Heart right ventricle (tissue), 16 donors: ENCODE measurements around the gene KIAA1614. TPM values are rescaled to one million over a fixed set of nuclear protein-coding genes. Genes with fewer than 3 reads are reported as not detected.

ENCODE experiments used
- ATAC-seq, 8 donors: fragments of 200-7000 bp; cut with Tn5 transposase; one replicate each; pipeline ENCODE4 v1.9.1; 2020; ENCODE audit warnings: mild to moderate bottlenecking in 8 of 8, moderate library complexity in 8 of 8, moderate number of reproducible peaks in 1 of 8
- DNase-seq, 2 donors: peaks; one replicate each; pipeline ENCODE4 v3.0.0-alpha.2; 2020
- H3K27ac ChIP-seq, 10 donors: fragments of 200-600 bp; sonication (generic) in 2 of 10; one replicate each; pipeline versions ENCODE4 v1.5.0 to v1.8.0; 2020 to 2022; ENCODE audit warnings: mild to moderate bottlenecking in 3 of 10
- H3K27me3 ChIP-seq, 7 donors: fragments of 200-600 bp; one replicate each; pipeline ENCODE4 v1.8.0; 2021 to 2022; ENCODE audit warnings: mild to moderate bottlenecking in 2 of 7
- H3K36me3 ChIP-seq, 9 donors: fragments of 200-600 bp; sonication (generic) in 1 of 9; one replicate each; pipeline versions ENCODE4 v1.5.0 to v1.8.0; 2020 to 2022; ENCODE audit warnings: mild to moderate bottlenecking in 2 of 9
- H3K4me1 ChIP-seq, 9 donors: fragments of 200-600 bp; sonication (generic) in 1 of 9; one replicate each; pipeline versions ENCODE4 v1.5.0 to v1.8.0; 2020 to 2022; ENCODE audit warnings: mild to moderate bottlenecking in 4 of 9
- H3K4me3 ChIP-seq, 10 donors: fragments of 200-600 bp; sonication (generic) in 2 of 10; one replicate each; pipeline versions ENCODE4 v1.5.0 to v1.8.0; 2020 to 2022; ENCODE audit warnings: mild to moderate bottlenecking in 7 of 10, moderate library complexity in 2 of 10
- H3K9me3 ChIP-seq, 11 donors: fragments of 200-600 bp in 10 of 11; sonication (generic) in 2 of 11; one replicate each; pipeline versions ENCODE4 v1.5.0 to v1.8.0; 2013 to 2022; ENCODE audit warnings: mild to moderate bottlenecking in 2 of 11, control low read depth in 1 of 11, moderate library complexity in 1 of 11
- WGBS, 2 donors: extraction: QIAGEN DNeasy Blood & Tissue Kit; methylation state at CpG; one replicate each; pipeline ENCODE4 v1.1.7; 2013; ENCODE audit warnings: inconsistent platforms in 1 of 2; 5-methylcytosine and 5-hydroxymethylcytosine counted together
- intact Hi-C, 10 donors: fragments of 100-400 bp; cut with DNase I; formaldehyde crosslinking; loops; one replicate each; pipeline versions ENCODE4 v1.11.1 to v1.14.2; 2022
- polyA plus RNA-seq, 2 donors: library from polyadenylated mRNA; stranded (reverse); fragments of 200-250 nt; gene quantifications; one replicate each; pipeline ENCODE4 v1.2.3, GENCODE V29; 2013
- total RNA-seq, 10 donors: library from RNA; stranded (reverse); fragmentation: NEBNext Ultra II Directional in 3 of 10; extraction: Animal tissue kit (Norgen Biotek cat#: 25700) in 3 of 10; gene quantifications; one replicate each; pipeline versions ENCODE4 v1.2.1 to v1.2.4, GENCODE V29; 2021 to 2023
- TF ChIP-seq, protein P1 (sequence below), 9 donors: fragments of 200-600 bp; sonication (generic) in 2 of 9; IDR thresholded peaks; one replicate each; pipeline versions ENCODE4 v1.5.0 to v1.8.0; 2021 to 2022; ENCODE audit warnings: antibody characterized with exemption in 9 of 9, mild to moderate bottlenecking in 5 of 9, moderate library complexity in 1 of 9
- donor health status: Arrhythmogenic right ventricular cardiomyopathy.
- donor health status: ischemic (EF 13 %, LVEDD 7.1; RV severe dilation, severe dysfunction).
- donor health status: healthy with polysubstance abuse.
- donor health status: DM: no; HTN: yes; CAD: no.
- donor health status: DM: no; HTN: no; CAD: no.
- donor health status: ischemic (EF 25% LVEDD 6.9; RV normal size, moderate dysfunction).
- donor health status: ischemic (EF 25% LVEDD 5.7; RV mildly dilated, moderate dysfunction).
- donor health status: healthy.
- donor health status: DM: yes; HTN: yes; CAD: no.
- donor health status: Ischemic cardiomyopathy.
- donor health status: ischemic (EF 35%, LVEDD 5.7; RV mildly dilated, moderate dysfunction).
- donor health status: nonischemic (EF 11% LVEDD 7.7; RV severe dilation, severe dysfunction).
- donor health status: DM: yes; HTN: yes; CAD: no.
- donor health status: PGD.
- donor health status: ischemic (EF 29% LVEDD 5.4; RV normal size, mild dysfunction).
- donor health status: nonischemic (EF 23%, LVEDD 6.1; RV moderate dilation, normal function).

Gene KIAA1614
- total and polyA plus RNA-seq, 12 donors = 4.7 to 13.6 (median 6.4) TPM

DNA sequence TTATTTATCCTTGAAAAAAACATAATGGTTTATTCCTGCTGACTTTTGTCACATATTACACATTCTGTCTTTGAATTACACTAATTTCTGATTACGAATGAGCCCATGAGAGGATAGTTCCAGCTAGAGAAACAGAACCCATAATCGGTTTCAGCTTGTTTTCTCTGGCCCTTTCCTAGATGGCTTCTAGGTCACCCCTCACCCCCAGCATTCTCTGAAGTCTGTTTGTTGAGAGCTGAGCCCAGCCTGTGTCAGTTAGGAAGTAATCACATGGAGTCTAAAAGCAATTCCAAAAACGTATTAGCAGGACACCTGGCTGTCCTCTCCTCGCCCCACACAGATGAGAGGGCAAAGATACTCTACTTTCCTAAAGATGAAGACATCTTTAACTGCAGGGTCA is 48.9 kb downstream of the KIAA1614 start:
- ATAC-seq = no peak
- H3K9me3 ChIP-seq = no peaks in the 10 kb centered on the region
- DNase-seq = no peak

DNA sequence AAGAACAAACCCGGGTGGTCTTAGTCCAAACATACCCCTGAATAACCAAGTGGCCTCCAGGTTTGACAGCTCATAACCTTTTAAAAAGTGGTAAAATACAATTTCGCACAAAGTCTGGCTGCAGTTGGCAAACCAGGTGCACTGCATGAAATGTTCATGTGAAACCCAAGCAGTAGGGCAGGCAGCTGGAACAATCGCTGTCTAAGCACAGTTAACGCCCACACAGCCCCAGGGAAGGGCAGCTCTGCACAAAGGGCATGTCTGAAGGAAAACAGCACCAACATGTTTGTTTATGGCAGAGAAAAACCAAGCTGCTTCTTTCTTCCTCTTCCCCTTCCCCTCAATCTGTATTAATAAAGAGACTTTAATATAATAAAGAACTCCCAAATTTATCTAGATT is 49.5 kb downstream of the KIAA1614 start:
- Histone ChIP-seq H3K4me3 (no peak overlapping the region), H3K27me3 (no peaks in the 10 kb centered on the region), H3K36me3 (peaks cover 0 to 59% (median 0%) of the 10 kb centered on the region in 9 donors), H3K4me1 (peaks cover 0 to 8% (median 0%) of the 10 kb centered on the region in 9 donors), H3K9me3 (no peaks in the 10 kb centered on the region), H3K27ac (no peak overlapping the region)
- TF ChIP-seq, protein P1, sequence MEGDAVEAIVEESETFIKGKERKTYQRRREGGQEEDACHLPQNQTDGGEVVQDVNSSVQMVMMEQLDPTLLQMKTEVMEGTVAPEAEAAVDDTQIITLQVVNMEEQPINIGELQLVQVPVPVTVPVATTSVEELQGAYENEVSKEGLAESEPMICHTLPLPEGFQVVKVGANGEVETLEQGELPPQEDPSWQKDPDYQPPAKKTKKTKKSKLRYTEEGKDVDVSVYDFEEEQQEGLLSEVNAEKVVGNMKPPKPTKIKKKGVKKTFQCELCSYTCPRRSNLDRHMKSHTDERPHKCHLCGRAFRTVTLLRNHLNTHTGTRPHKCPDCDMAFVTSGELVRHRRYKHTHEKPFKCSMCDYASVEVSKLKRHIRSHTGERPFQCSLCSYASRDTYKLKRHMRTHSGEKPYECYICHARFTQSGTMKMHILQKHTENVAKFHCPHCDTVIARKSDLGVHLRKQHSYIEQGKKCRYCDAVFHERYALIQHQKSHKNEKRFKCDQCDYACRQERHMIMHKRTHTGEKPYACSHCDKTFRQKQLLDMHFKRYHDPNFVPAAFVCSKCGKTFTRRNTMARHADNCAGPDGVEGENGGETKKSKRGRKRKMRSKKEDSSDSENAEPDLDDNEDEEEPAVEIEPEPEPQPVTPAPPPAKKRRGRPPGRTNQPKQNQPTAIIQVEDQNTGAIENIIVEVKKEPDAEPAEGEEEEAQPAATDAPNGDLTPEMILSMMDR (IDR thresholded peaks at IDR 0.05) = no peak
- ATAC-seq (no peak), DNase-seq (no peak)
- intact Hi-C loops = no loop called here
- 86 to 90% methylated on average over 4 of the region's 4 CpGs for WGBS, 2 donors

More for the DNA sequence above, 48.9 kb downstream of the KIAA1614 start:
- Histone ChIP-seq H3K27me3 (no peaks in the 10 kb centered on the region), H3K4me1 (peaks cover 0 to 6% (median 0%) of the 10 kb centered on the region in 9 donors), H3K27ac (no peak overlapping the region), H3K4me3 (no peak overlapping the region), H3K36me3 (peaks cover 0 to 55% (median 0%) of the 10 kb centered on the region in 9 donors)
- 77 to 92% methylated on average over 4 of the region's 4 CpGs for WGBS, 2 donors
- intact Hi-C loops = no loop called here
- TF ChIP-seq, protein P1 (IDR thresholded peaks at IDR 0.05) = no peak

GRCh38 chr1:180964056-180964455 is 51.4 kb downstream of the KIAA1614 start:
- no peak overlapping the region for H3K4me3 ChIP-seq
- TF ChIP-seq, protein P1 (IDR thresholded peaks at IDR 0.05) = no peak
- no peak overlapping the region for H3K27ac ChIP-seq
- H3K27me3 ChIP-seq = no peaks in the 10 kb centered on the region
- DNase-seq = no peak
- intact Hi-C loops = no loop called here
- H3K36me3 ChIP-seq = peaks cover 0 to 51% (median 0%) of the 10 kb centered on the region in 9 donors
- 90 to 92% methylated on average over 10 of the region's 10 CpGs for WGBS, 2 donors
- H3K4me1 ChIP-seq = peaks cover 0 to 20% (median 1%) of the 10 kb centered on the region in 9 donors
- H3K9me3 ChIP-seq = no peaks in the 10 kb centered on the region
- no peak for ATAC-seq

DNA sequence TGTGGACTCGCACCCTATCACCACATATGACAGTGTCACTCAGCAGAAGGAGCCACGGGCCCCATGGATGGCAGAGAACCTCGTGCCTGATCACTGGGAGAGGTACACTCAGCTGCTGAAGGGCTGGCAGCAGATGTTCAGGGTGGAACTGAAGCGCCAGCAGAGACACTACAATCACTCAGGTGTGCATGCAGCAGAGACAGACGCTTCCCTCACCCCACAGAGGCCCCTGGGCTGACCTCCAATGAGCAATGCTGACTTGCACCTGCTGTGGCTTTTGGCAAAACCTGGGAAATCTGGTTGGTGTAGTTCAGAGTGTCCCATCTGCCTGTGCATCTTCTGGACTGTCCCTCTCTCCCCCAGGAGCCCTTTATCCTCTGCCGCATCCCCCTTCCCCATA is 51.9 kb downstream of the KIAA1614 start:
- intact Hi-C loops = no loop called here
- Histone ChIP-seq H3K4me3 (no peak overlapping the region), H3K27ac (no peak overlapping the region), H3K9me3 (no peaks in the 10 kb centered on the region), H3K4me1 (peaks cover 0 to 24% (median 4%) of the 10 kb centered on the region in 9 donors), H3K27me3 (no peaks in the 10 kb centered on the region), H3K36me3 (peaks cover 0 to 45% (median 0%) of the 10 kb centered on the region in 9 donors)
- DNase-seq (no peak), ATAC-seq (no peak)
- WGBS, 2 donors = 93 to 97% methylated on average over 6 of the region's 6 CpGs
- TF ChIP-seq, protein P1 (IDR thresholded peaks at IDR 0.05) = no peak
